GM18951 (cell line): Measurements from ENCODE around the gene NR3C2.

ENCODE experiments used
- POLR2A ChIP-seq: IDR thresholded peaks from 4 replicates; pipeline ENCODE4 v1.6.1; 2011; ENCODE audit warnings: mild to moderate bottlenecking; ENCODE audit not compliant: insufficient read length, insufficient read depth; ENCODE audit errors: extremely low read depth
- in situ Hi-C: fragments of 300-500 bp; cut with MboI; formaldehyde crosslinking; loops from one replicate; pipeline ENCODE4 v1.12.0; 2022; ENCODE audit warnings: low sequenced_read_pairs, mixed read lengths, inconsistent platforms; ENCODE audit not compliant: unreplicated experiment

The NR3C2 gene

DNA sequence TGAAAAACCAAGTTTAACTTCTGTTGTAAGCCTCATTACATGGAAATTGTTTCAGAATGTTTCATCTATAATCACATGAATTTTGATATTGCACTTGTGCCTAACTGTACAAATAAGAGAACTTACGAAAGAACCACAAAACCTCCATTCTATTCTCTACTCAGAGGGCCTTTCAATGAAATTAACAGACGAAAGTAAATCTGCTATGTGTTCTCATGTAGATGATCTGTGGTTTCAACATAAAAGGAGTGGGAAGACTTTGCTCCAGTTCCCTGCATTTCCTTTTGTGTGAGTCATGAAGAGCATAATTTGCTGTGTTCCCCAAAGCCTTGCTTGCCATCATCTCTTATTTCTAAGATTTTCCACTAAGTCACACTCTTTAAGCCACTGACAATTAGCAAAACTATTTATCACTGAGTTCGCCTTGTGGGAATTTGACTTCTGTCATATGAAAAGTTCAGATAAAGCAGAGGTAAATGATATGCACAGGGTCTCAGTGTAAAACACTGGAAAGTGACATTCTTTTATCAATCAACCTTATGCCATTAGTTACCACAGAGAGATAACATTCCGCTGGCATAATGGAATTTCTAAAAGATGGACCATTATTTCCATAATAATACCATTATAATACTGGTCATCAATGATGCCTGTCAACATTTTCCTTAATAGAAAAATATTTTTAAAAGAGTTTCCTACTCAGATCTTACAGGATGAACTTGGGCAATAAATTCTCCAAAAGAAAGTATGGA is 329.8 kb downstream of the NR3C2 start:
- TF ChIP-seq POLR2A: no peak
- in situ Hi-C loops: no loop called here

GRCh38 chr4:148110169-148110568 is 332.0 kb downstream of the NR3C2 start:
- in situ Hi-C loops: no loop called here
- no peak for TF ChIP-seq POLR2A

- no peak for TF ChIP-seq POLR2A
- in situ Hi-C loops: no loop called here
Observed at GRCh38 chr4:148109216-148109615, 333.0 kb downstream of the NR3C2 start.

GRCh38 chr4:148108766-148109165 is 333.4 kb downstream of the NR3C2 start:
- TF ChIP-seq POLR2A: no peak
- in situ Hi-C loops: no loop called here

- no peak for TF ChIP-seq POLR2A
- in situ Hi-C loops: no loop called here
Observed at GRCh38 chr4:148103597-148104355, 338.4 kb downstream of the NR3C2 start.

- in situ Hi-C loops: no loop called here
- TF ChIP-seq POLR2A: no peak
Observed at GRCh38 chr4:148101790-148102189, 340.4 kb downstream of the NR3C2 start.

DNA sequence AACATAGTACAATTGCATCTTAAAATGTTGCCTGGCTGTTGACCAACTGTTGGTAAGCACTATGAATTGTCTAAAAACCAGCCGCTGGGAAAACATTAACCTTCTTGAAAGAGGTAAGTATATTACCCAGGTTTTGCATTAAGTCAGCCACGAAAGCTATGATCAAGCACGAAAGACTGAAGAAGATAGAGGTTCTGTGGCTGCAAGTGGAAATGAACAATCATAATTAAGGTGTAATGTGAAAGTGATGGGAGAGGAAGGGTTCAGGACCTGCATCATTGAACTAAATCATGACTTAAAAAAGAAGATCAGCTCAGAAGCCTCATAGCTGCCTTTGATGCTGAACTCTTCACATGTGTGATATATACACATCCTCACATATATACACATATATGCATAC is 341.0 kb downstream of the NR3C2 start:
- in situ Hi-C loops: no loop called here
- no peak for TF ChIP-seq POLR2A

GRCh38 chr4:148097801-148098200 is 344.4 kb downstream of the NR3C2 start:
- no peak for TF ChIP-seq POLR2A
- in situ Hi-C loops: no loop called here

GRCh38 chr4:148095346-148095923 is 346.8 kb downstream of the NR3C2 start:
- in situ Hi-C loops: no loop called here
- TF ChIP-seq POLR2A: no peak

- in situ Hi-C loops: no loop called here
- TF ChIP-seq POLR2A: no peak
Observed at GRCh38 chr4:148094149-148094548, 348.1 kb downstream of the NR3C2 start.

- TF ChIP-seq POLR2A: no peak
- in situ Hi-C loops: no loop called here
Observed at GRCh38 chr4:148093065-148093464, 349.1 kb downstream of the NR3C2 start.

GRCh38 chr4:148092316-148093014 is 349.7 kb downstream of the NR3C2 start:
- TF ChIP-seq POLR2A: no peak
- in situ Hi-C loops: no loop called here

DNA sequence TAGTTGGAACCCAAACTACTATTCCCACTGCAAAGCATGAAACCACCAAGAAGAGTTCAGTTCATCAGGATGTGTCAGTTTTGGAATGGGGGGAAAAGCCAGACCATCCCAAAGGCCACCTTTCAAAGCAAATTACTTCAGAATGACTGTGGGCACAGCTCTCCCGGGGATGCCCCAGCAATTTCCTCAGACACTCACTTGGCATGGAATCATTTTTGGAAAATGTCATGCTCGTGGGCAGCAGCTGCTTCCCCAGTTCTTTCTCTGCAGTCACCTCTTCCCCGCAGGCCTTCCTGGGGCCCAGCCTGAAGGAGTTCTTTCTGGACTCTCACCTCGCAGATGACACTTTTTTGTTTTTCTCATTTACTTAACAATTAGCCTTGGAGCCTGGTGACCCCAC is 350.3 kb downstream of the NR3C2 start:
- TF ChIP-seq POLR2A: no peak
- in situ Hi-C loops: no loop called here
